Occipital lobe (tissue), 2 donors: ENCODE results near the gene CCDC90B. TPM values are rescaled to one million over a fixed set of nuclear protein-coding genes. Genes with fewer than 3 reads are reported as not detected.
A peak's percentile ranks its signal among the peaks of the same experiment; 100 is the strongest.
"Not testable (repeated sequence)": the region's sequence is repeated elsewhere in the genome, so short reads cannot be mapped to it uniquely, and the experiment has no call there.

Source experiments
- DNase-seq: peaks from one replicate; lab custom pipeline; 2025; lab: John Stamatoyannopoulos, UW
- total RNA-seq: library from RNA; depleted of rRNA; stranded (reverse); fragments of >200 nt; gene quantifications from one replicate; pipeline ENCODE4 v1.2.3, GENCODE V29; 2014

CCDC90B gene
- total RNA-seq, 1 donor from 2014 or later, result 166 TPM

- DNase-seq, result peak; percentile 24
Observed at GRCh38 chr11:83292709-83293456, 6.7 kb upstream of the CCDC90B start.

- no peak for DNase-seq
Observed at GRCh38 chr11:83287631-83288030, 1.5 kb upstream of the CCDC90B start.

- DNase-seq, result no peak
Observed at GRCh38 chr11:83285151-83285770, 906 bp downstream of the CCDC90B start.

GRCh38 chr11:83284501-83285150 is 1.5 kb downstream of the CCDC90B start:
- DNase-seq, result no peak

- no peak for DNase-seq
Observed at GRCh38 chr11:83282084-83282716, 4.0 kb downstream of the CCDC90B start.

- DNase-seq, result no peak
Observed at GRCh38 chr11:83280256-83280655, 5.9 kb downstream of the CCDC90B start.

- DNase-seq, result no peak
Observed at GRCh38 chr11:83278351-83278750, 7.8 kb downstream of the CCDC90B start.

GRCh38 chr11:83275888-83276641 is 10.1 kb downstream of the CCDC90B start:
- DNase-seq, result no peak

- no peak for DNase-seq
Observed at GRCh38 chr11:83272627-83273026, 13.5 kb downstream of the CCDC90B start.

GRCh38 chr11:83271734-83272133 is 14.4 kb downstream of the CCDC90B start:
- DNase-seq, result not testable (repeated sequence)

- DNase-seq, result not testable (repeated sequence)
Observed at GRCh38 chr11:83269080-83269479, 17.1 kb downstream of the CCDC90B start.

- DNase-seq, result no peak
Observed at GRCh38 chr11:83265331-83265730, 20.8 kb downstream of the CCDC90B start.

- no peak for DNase-seq
Observed at GRCh38 chr11:83259559-83259958, 26.6 kb downstream of the CCDC90B start.

GRCh38 chr11:83257761-83258168 is 28.4 kb downstream of the CCDC90B start:
- DNase-seq, result no peak

GRCh38 chr11:83256602-83257340 is 29.4 kb downstream of the CCDC90B start:
- DNase-seq, result no peak

GRCh38 chr11:83255366-83255765 is 30.8 kb downstream of the CCDC90B start:
- DNase-seq, result no peak

GRCh38 chr11:83252941-83253340 is 33.2 kb downstream of the CCDC90B start:
- DNase-seq, result no peak

- DNase-seq, result no peak
Observed at GRCh38 chr11:83252266-83252665, 33.9 kb downstream of the CCDC90B start.

GRCh38 chr11:83249972-83250593 is 36.1 kb downstream of the CCDC90B start:
- no peak for DNase-seq

- no peak for DNase-seq
Observed at GRCh38 chr11:83249445-83249844, 36.7 kb downstream of the CCDC90B start.
